K562 (cell line): ENCODE measurements around the gene ALG13. TPM values are rescaled to one million over a fixed set of nuclear protein-coding genes. Genes with fewer than 3 reads are reported as not detected.

Source experiments
- BCL6 ChIP-seq: fragments of 250-450 bp; sonication (Bioruptor Pico); IDR thresholded peaks from 2 replicates; pipeline ENCODE4 v1.4.0; 2020
- DDX20 ChIP-seq: fragments of 450-650 bp; IDR thresholded peaks from 2 replicates; pipeline ENCODE4 v1.6.1; 2016; ENCODE audit warnings: missing genetic modification characterization, low read depth, mild to moderate bottlenecking, missing compliant biosample characterization, moderate library complexity
- FOXJ3 ChIP-seq: sonication (generic); formaldehyde crosslinking; IDR thresholded peaks from 2 replicates; pipeline ENCODE4 v1.4.0; 2020; ENCODE audit warnings: mild to moderate bottlenecking, missing genetic modification reagents
- KDM1A ChIP-seq, 2 experiments: fragments of 450-650 bp; IDR thresholded peaks; 2 replicates each; pipeline ENCODE4 v1.6.1; 2016; ENCODE audit warnings: mild to moderate bottlenecking in 2 of 2
- NCOA6 ChIP-seq: fragments of 450-650 bp; IDR thresholded peaks from 2 replicates; pipeline ENCODE4 v1.6.1; 2017; ENCODE audit warnings: mild to moderate bottlenecking
- NEUROD1 ChIP-seq: fragments of 150-350 bp; IDR thresholded peaks from 2 replicates; pipeline ENCODE4 v1.6.1; 2014; ENCODE audit warnings: borderline replicate concordance, low read length, low read depth; ENCODE audit not compliant: partially characterized antibody
- NFE2 ChIP-seq: IDR thresholded peaks from 2 replicates; pipeline ENCODE4 v1.6.1; 2014; ENCODE audit warnings: antibody characterized with exemption, low read depth
- NFRKB ChIP-seq: fragments of 450-650 bp; IDR thresholded peaks from 2 replicates; pipeline ENCODE4 v1.6.1; 2016; ENCODE audit warnings: low read depth
- SAFB ChIP-seq: fragments of 200-400 bp; formaldehyde crosslinking; IDR thresholded peaks from 2 replicates; pipeline ENCODE4 v1.6.1; 2017; ENCODE audit warnings: low read depth, low read length, borderline replicate concordance
- SMARCA5 ChIP-seq: fragments of 450-650 bp; IDR thresholded peaks from 2 replicates; pipeline ENCODE4 v1.6.1; 2016
- SP1 ChIP-seq: sonication (generic); formaldehyde crosslinking; IDR thresholded peaks from 2 replicates; pipeline ENCODE4 v1.8.1; 2022; ENCODE audit warnings: mild to moderate bottlenecking, missing genetic modification reagents
- TARDBP ChIP-seq: fragments of 450-650 bp; IDR thresholded peaks from 2 replicates; pipeline ENCODE4 v1.6.1; 2016
- ZNF140 ChIP-seq: fragments of 250-450 bp; sonication (Bioruptor Pico); IDR thresholded peaks from 2 replicates; pipeline ENCODE4 v1.8.0; 2021; ENCODE audit warnings: moderate library complexity, mild to moderate bottlenecking, inconsistent platforms
- ZNF175 ChIP-seq: fragments of 200-800 bp; sonication (Bioruptor generic); IDR thresholded peaks from 2 replicates; pipeline ENCODE4 v1.6.1; 2016; ENCODE audit warnings: low read depth, mild to moderate bottlenecking, missing genetic modification characterization, missing compliant biosample characterization
- ZNF274 ChIP-seq: IDR thresholded peaks from 2 replicates; pipeline ENCODE4 v1.6.1; 2011; ENCODE audit warnings: low read depth, mild to moderate bottlenecking, low read length, moderate library complexity, borderline replicate concordance
- ZNF696 ChIP-seq: fragments of 250-450 bp; sonication (Bioruptor Pico); conservative IDR thresholded peaks from 2 replicates; pipeline ENCODE4 v1.4.0; 2020; ENCODE audit warnings: mild to moderate bottlenecking, moderate library complexity
- ZNF785 ChIP-seq: fragments of 250-450 bp; sonication (Bioruptor Pico); IDR thresholded peaks from 2 replicates; pipeline ENCODE4 v1.4.0; 2020; ENCODE audit warnings: mild to moderate bottlenecking
- polyA plus RNA-seq, 8 experiments: library from polyadenylated mRNA; depleted of rRNA in 4 of 8; stranded (reverse) in 5 of 8; unstranded in 3 of 8; fragments of >200 nt; fragmentation: Nextera tagmentation in 2 of 8; fragmentation: Illumina TruSeq in 1 of 8; extraction: Ambion mirVana in 2 of 8; extraction: Trizol in 1 of 8; gene quantifications; 2 replicates each; pipeline versions ENCODE4 v1.2.1 to v1.2.3, GENCODE V29; 2011 to 2014; ENCODE audit warnings: inconsistent platforms in 1 of 8, missing spikeins in 1 of 8
- total RNA-seq, 7 experiments: library from RNA; depleted of rRNA in 6 of 7; stranded (reverse); fragments of >200 nt in 6 of 7; fragmentation: Illumina TruSeq in 2 of 7; extraction: Trizol in 2 of 7; gene quantifications; 2 replicates each; pipeline versions ENCODE4 v1.2.1 to v1.2.3, GENCODE V29; 2011 to 2021; ENCODE audit warnings: low replicate concordance in 1 of 7
- TF ChIP-seq, protein P1 (sequence below): fragments of 250-450 bp; sonication (Bioruptor Pico); IDR thresholded peaks from 2 replicates; pipeline ENCODE4 v1.5.0; 2020; ENCODE audit warnings: mild to moderate bottlenecking
- TF ChIP-seq, protein P2 (sequence below): fragments of 200-800 bp; sonication (Bioruptor generic); IDR thresholded peaks from 2 replicates; pipeline ENCODE4 v1.6.1; 2017; ENCODE audit warnings: missing genetic modification characterization, missing compliant biosample characterization
- TF ChIP-seq, protein P3 (sequence below), 2 experiments: fragments of 450-650 bp; IDR thresholded peaks; 2 replicates each; pipeline ENCODE4 v1.6.1; 2018; ENCODE audit warnings: mild to moderate bottlenecking in 2 of 2, low read depth in 1 of 2; ENCODE audit not compliant: partially characterized antibody in 2 of 2
- TF ChIP-seq, protein P4 (sequence below): fragments of 450-650 bp; formaldehyde crosslinking; conservative IDR thresholded peaks from 2 replicates; pipeline ENCODE4 v1.4.0; 2022; ENCODE audit warnings: mild to moderate bottlenecking, missing genetic modification characterization

ALG13 gene
- total and polyA plus RNA-seq, 9 of the 15 experiments (the other 6 are each of a cell fraction or from before 2014, with no cell fraction given): 40.3 to 117 (median 68.2) TPM

DNA sequence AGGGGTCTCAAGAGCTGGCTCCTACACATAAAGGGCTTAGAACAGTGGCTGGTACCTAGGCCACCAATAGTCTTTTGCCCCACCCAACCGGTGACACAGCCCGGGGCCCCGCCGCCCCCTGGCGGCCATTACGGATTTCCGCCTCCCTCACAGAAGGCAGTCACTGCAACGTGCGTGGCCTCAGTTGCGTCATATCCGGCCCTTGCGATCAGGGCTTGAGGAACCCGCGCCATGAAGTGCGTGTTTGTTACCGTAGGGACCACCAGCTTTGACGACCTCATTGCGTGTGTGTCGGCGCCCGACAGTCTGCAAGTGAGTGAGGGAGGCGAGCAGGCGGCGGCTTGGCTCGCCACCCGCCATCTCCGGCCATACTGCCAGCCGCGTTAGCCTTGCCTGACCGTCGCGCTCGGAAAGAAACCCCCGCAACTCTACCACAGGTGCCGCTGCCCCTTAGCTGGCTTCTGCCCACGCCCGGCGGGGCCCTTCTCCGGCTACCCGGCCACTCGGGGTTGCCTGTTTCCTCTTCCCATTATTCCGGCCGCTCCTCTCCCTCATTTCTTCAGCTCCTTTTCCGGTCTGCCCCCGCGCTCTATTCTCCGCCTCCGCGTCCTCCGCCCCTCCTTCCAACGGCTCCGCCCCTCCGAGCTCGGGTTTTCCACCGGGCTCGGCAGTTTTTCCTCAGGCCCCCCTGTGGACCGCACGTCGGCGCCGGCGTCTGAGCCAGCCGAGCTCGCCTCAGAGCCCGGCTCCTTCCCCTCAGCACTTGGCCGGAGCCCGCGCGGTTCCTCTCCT lies at the start of gene ALG13 (continued):
- TF ChIP-seq, protein P1, sequence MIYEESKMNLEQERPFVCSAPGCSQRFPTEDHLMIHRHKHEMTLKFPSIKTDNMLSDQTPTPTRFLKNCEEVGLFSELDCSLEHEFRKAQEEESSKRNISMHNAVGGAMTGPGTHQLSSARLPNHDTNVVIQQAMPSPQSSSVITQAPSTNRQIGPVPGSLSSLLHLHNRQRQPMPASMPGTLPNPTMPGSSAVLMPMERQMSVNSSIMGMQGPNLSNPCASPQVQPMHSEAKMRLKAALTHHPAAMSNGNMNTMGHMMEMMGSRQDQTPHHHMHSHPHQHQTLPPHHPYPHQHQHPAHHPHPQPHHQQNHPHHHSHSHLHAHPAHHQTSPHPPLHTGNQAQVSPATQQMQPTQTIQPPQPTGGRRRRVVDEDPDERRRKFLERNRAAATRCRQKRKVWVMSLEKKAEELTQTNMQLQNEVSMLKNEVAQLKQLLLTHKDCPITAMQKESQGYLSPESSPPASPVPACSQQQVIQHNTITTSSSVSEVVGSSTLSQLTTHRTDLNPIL: 0 out of 2 replicates have a peak, but pooled peaks have one; percentile 23
- TF ChIP-seq KDM1A (IDR thresholded peaks at IDR 0.05): no peak
- TF ChIP-seq ZNF274: no peak
- TF ChIP-seq DDX20 (tag): no peak
- no peak for TF ChIP-seq BCL6 (CRISPR knock-in tag)
- no peak for TF ChIP-seq ZNF140
- 0 out of 2 replicates have a peak, but pooled peaks have one; percentile 43 for TF ChIP-seq ZNF175
- peak; percentile 27 for TF ChIP-seq SP1
- peak; percentile 78 for TF ChIP-seq NEUROD1
- TF ChIP-seq NFE2: no peak
- TF ChIP-seq, protein P2, sequence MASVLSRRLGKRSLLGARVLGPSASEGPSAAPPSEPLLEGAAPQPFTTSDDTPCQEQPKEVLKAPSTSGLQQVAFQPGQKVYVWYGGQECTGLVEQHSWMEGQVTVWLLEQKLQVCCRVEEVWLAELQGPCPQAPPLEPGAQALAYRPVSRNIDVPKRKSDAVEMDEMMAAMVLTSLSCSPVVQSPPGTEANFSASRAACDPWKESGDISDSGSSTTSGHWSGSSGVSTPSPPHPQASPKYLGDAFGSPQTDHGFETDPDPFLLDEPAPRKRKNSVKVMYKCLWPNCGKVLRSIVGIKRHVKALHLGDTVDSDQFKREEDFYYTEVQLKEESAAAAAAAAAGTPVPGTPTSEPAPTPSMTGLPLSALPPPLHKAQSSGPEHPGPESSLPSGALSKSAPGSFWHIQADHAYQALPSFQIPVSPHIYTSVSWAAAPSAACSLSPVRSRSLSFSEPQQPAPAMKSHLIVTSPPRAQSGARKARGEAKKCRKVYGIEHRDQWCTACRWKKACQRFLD (CRISPR knock-in tag): no peak
- TF ChIP-seq, protein P3, sequence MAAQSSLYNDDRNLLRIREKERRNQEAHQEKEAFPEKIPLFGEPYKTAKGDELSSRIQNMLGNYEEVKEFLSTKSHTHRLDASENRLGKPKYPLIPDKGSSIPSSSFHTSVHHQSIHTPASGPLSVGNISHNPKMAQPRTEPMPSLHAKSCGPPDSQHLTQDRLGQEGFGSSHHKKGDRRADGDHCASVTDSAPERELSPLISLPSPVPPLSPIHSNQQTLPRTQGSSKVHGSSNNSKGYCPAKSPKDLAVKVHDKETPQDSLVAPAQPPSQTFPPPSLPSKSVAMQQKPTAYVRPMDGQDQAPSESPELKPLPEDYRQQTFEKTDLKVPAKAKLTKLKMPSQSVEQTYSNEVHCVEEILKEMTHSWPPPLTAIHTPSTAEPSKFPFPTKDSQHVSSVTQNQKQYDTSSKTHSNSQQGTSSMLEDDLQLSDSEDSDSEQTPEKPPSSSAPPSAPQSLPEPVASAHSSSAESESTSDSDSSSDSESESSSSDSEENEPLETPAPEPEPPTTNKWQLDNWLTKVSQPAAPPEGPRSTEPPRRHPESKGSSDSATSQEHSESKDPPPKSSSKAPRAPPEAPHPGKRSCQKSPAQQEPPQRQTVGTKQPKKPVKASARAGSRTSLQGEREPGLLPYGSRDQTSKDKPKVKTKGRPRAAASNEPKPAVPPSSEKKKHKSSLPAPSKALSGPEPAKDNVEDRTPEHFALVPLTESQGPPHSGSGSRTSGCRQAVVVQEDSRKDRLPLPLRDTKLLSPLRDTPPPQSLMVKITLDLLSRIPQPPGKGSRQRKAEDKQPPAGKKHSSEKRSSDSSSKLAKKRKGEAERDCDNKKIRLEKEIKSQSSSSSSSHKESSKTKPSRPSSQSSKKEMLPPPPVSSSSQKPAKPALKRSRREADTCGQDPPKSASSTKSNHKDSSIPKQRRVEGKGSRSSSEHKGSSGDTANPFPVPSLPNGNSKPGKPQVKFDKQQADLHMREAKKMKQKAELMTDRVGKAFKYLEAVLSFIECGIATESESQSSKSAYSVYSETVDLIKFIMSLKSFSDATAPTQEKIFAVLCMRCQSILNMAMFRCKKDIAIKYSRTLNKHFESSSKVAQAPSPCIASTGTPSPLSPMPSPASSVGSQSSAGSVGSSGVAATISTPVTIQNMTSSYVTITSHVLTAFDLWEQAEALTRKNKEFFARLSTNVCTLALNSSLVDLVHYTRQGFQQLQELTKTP (IDR thresholded peaks at IDR 0.05; ENCODE audit: low read depth in 1 of 2, partially characterized antibody in 2 of 2): no peak
- TF ChIP-seq ZNF785 (CRISPR knock-in tag): no peak
- TF ChIP-seq NCOA6: no peak
- no peak for TF ChIP-seq ZNF696 (CRISPR knock-in tag)
- no peak for TF ChIP-seq SAFB
- peak; percentile 79; the same call in 1 of the 2 replicates for TF ChIP-seq NFRKB
- TF ChIP-seq FOXJ3 (CRISPR knock-in tag): no peak
- TF ChIP-seq, protein P4, sequence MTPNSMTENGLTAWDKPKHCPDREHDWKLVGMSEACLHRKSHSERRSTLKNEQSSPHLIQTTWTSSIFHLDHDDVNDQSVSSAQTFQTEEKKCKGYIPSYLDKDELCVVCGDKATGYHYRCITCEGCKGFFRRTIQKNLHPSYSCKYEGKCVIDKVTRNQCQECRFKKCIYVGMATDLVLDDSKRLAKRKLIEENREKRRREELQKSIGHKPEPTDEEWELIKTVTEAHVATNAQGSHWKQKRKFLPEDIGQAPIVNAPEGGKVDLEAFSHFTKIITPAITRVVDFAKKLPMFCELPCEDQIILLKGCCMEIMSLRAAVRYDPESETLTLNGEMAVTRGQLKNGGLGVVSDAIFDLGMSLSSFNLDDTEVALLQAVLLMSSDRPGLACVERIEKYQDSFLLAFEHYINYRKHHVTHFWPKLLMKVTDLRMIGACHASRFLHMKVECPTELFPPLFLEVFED (CRISPR knock-in tag): no peak
- TF ChIP-seq SMARCA5: no peak
- TF ChIP-seq TARDBP: peak; percentile 67; the same call in 1 of the 2 replicates
